Esophagus muscularis mucosa (tissue), 4 donors: ENCODE measurements around the gene PRDM16. TPM values are rescaled to one million over a fixed set of nuclear protein-coding genes. Genes with fewer than 3 reads are reported as not detected.

Source experiments
- DNase-seq: peaks from one replicate; pipeline ENCODE4 v3.0.0-alpha.2; 2017; ENCODE audit errors: extremely low spot score
- H3K27ac ChIP-seq, 4 donors: fragments of 200-600 bp; sonication (generic); replicated peaks in 1 of 4; 1 replicate in 3 of 4; 2 replicates in 1 of 4; pipeline ENCODE4 v1.5.1; 2016 to 2019; ENCODE audit warnings: mild to moderate bottlenecking in 1 of 4
- H3K27me3 ChIP-seq, 4 donors: fragments of 200-600 bp; sonication (generic); one replicate each; pipeline versions ENCODE4 v1.5.1 to v1.6.0; 2016 to 2019
- H3K36me3 ChIP-seq, 4 donors: fragments of 200-600 bp; sonication (generic); one replicate each; pipeline ENCODE4 v1.5.1; 2016 to 2019
- H3K4me1 ChIP-seq, 4 donors: fragments of 200-600 bp; sonication (generic); one replicate each; pipeline ENCODE4 v1.5.1; 2016 to 2019
- H3K4me3 ChIP-seq, 4 donors: fragments of 200-600 bp; sonication (generic); 1 replicate in 2 of 4; 2 replicates in 2 of 4; pipeline ENCODE4 v1.5.1; 2016 to 2019; ENCODE audit warnings: mild to moderate bottlenecking in 4 of 4, moderate library complexity in 1 of 4
- H3K9me3 ChIP-seq, 4 donors: fragments of 200-600 bp; sonication (generic); 1 replicate in 3 of 4; 2 replicates in 1 of 4; pipeline ENCODE4 v1.5.1; 2016 to 2019
- EP300 ChIP-seq: sonication (generic); formaldehyde crosslinking; IDR thresholded peaks from one replicate; pipeline ENCODE4 v1.6.1; 2017; ENCODE audit warnings: antibody characterized with exemption
- POLR2A ChIP-seq: fragments of 450-650 bp; IDR thresholded peaks from one replicate; pipeline ENCODE4 v1.6.1; 2017; ENCODE audit warnings: antibody characterized with exemption, moderate library complexity, mild to moderate bottlenecking, low read depth
- POLR2AphosphoS5 ChIP-seq, 2 donors: sonication (generic); formaldehyde crosslinking; IDR thresholded peaks; one replicate each; pipeline ENCODE4 v1.6.1; 2017; ENCODE audit warnings: antibody characterized with exemption in 2 of 2
- WGBS: methylation state at CpG from one replicate; pipeline ENCODE4 v1.1.5; 2018; 5-methylcytosine and 5-hydroxymethylcytosine counted together
- intact Hi-C: fragments of 100-400 bp; cut with DNase I; formaldehyde crosslinking; loops from one replicate; pipeline ENCODE4 v1.15.1; 2023
- total RNA-seq, 4 donors: library from RNA; depleted of rRNA; stranded (reverse); fragments of >200 nt; gene quantifications; one replicate each; pipeline versions ENCODE4 v1.1.0 to v1.2.1, GENCODE V29; 2016
- TF ChIP-seq, protein P1 (sequence below), 3 experiments: fragments of 200-600 bp in 2 of 3; fragments of 450-650 bp in 1 of 3; sonication (generic) in 2 of 3; IDR thresholded peaks; one replicate each; pipeline ENCODE4 v1.5.1; 2017 to 2019; ENCODE audit warnings: antibody characterized with exemption in 3 of 3, mild to moderate bottlenecking in 2 of 3, moderate library complexity in 1 of 3

Gene PRDM16
- total RNA-seq, 4 donors from 2014 or later = 1.2 to 4.4 (median 2.2) TPM

DNA sequence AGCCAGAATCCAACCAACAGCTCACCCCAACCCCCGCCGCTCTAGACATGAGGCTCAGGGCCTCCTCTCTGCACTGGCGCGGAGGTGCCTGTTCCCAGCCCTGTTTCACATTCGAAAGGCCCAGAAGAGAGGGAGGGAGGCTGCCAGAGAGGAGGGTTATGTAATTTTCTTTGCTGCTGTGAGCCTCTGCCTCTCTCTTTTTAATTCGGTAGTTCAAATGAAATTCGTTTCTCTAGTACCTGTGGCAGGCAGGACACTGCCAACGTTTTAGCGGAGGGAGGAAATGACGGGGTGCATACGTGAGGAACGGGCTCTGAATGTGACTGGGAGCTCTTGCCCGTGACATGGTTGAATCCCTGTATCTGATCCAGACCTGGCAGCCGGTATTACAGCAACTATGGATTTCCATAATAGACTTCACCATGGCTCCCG lies 9.4 kb downstream of the PRDM16 start:
- peaks cover 7 to 28% (median 10%) of the 10 kb centered on the region in 4 donors for H3K4me1 ChIP-seq
- peaks cover 0 to 95% (median 13%) of the 10 kb centered on the region in 4 donors for H3K27me3 ChIP-seq
- H3K9me3 ChIP-seq = no peaks in the 10 kb centered on the region
- intact Hi-C loops = no loop called here
- TF ChIP-seq POLR2AphosphoS5 (IDR thresholded peaks at IDR 0.05) (no peak), POLR2A (no peak), EP300 (no peak)
- TF ChIP-seq, protein P1, sequence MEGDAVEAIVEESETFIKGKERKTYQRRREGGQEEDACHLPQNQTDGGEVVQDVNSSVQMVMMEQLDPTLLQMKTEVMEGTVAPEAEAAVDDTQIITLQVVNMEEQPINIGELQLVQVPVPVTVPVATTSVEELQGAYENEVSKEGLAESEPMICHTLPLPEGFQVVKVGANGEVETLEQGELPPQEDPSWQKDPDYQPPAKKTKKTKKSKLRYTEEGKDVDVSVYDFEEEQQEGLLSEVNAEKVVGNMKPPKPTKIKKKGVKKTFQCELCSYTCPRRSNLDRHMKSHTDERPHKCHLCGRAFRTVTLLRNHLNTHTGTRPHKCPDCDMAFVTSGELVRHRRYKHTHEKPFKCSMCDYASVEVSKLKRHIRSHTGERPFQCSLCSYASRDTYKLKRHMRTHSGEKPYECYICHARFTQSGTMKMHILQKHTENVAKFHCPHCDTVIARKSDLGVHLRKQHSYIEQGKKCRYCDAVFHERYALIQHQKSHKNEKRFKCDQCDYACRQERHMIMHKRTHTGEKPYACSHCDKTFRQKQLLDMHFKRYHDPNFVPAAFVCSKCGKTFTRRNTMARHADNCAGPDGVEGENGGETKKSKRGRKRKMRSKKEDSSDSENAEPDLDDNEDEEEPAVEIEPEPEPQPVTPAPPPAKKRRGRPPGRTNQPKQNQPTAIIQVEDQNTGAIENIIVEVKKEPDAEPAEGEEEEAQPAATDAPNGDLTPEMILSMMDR (IDR thresholded peaks at IDR 0.05) = no peak
- 79% methylated on average over 15 of the region's 15 CpGs for WGBS
- no peak overlapping the region for H3K4me3 ChIP-seq
- no peaks in the 10 kb centered on the region for H3K36me3 ChIP-seq
- no peak for DNase-seq
- H3K27ac ChIP-seq = no peak overlapping the region

DNA sequence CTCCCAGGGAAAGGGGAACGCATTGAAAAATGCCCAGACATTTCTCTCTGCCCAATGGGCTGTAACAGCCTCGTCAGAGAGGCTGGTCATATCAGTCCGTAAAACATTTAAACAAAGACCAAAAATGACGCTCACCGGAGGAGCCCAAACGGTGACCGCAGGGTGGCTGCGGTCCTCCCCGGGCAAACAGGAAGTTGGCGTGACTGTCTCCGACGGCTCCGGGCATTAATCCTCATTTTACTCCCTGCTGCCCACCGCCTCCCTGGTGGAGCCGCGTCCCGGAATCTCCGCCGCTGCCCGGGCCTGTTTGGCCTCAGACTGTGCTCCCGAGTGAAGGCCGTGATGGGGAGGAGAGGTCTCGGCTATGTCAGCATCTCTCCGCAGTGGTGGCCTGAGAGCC lies 9.9 kb downstream of the PRDM16 start:
- 87% methylated on average over 23 of the region's 24 CpGs for WGBS
- no peak for TF ChIP-seq POLR2AphosphoS5 (IDR thresholded peaks at IDR 0.05)
- TF ChIP-seq POLR2A = no peak
- TF ChIP-seq, protein P1 (IDR thresholded peaks at IDR 0.05) = no peak
- no peak for TF ChIP-seq EP300
- Histone ChIP-seq H3K36me3 (no peaks in the 10 kb centered on the region), H3K4me3 (no peak overlapping the region), H3K27ac (no peak overlapping the region), H3K9me3 (no peaks in the 10 kb centered on the region), H3K27me3 (peaks cover 0 to 91% (median 9%) of the 10 kb centered on the region in 4 donors), H3K4me1 (peaks cover 2 to 27% (median 5%) of the 10 kb centered on the region in 4 donors)
- no peak for DNase-seq
- intact Hi-C loops = no loop called here

DNA sequence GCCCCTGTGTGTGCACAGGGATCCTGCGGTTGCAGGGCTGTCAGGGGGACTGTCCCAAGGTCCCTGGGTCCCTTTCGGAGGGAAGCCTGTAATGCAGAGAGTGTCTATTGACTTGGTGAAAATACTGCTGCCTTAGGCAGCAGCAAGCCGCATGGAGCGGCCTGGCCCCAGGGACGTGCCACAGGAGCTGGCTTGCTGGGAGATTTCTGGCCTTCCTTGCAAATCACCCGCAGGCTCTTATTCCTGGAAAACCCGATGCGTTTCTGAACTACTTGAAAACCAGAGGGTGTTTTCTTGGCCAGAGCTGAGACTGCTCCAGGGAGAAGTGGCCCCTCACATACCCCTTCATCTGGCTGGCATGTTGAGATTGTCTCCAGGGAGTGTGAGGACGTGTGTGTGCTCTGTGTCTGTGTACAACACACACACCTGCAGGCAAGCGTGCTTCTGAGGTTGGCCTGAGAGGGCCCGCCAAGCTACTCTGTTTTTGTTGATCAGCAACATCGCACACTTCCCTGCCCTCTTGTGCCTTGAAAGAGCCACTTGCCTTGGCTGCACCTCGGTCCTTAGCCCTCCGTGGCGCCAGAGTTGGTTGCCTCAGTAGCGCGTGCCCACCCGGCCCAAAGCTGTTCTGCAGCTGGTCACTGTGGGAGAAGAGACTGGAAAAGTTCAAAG lies 10.5 kb downstream of the PRDM16 start:
- H3K4me3 ChIP-seq = no peak overlapping the region
- no peaks in the 10 kb centered on the region for H3K9me3 ChIP-seq
- H3K36me3 ChIP-seq = no peaks in the 10 kb centered on the region
- peaks cover 0 to 85% (median 5%) of the 10 kb centered on the region in 4 donors for H3K27me3 ChIP-seq
- H3K27ac ChIP-seq = no peak overlapping the region
- 81% methylated on average over 12 of the region's 18 CpGs for WGBS
- intact Hi-C loops = no loop called here
- H3K4me1 ChIP-seq = peaks cover 0 to 25% (median 1%) of the 10 kb centered on the region in 4 donors
- TF ChIP-seq POLR2AphosphoS5 (IDR thresholded peaks at IDR 0.05) = no peak
- no peak for TF ChIP-seq EP300
- DNase-seq = no peak

DNA sequence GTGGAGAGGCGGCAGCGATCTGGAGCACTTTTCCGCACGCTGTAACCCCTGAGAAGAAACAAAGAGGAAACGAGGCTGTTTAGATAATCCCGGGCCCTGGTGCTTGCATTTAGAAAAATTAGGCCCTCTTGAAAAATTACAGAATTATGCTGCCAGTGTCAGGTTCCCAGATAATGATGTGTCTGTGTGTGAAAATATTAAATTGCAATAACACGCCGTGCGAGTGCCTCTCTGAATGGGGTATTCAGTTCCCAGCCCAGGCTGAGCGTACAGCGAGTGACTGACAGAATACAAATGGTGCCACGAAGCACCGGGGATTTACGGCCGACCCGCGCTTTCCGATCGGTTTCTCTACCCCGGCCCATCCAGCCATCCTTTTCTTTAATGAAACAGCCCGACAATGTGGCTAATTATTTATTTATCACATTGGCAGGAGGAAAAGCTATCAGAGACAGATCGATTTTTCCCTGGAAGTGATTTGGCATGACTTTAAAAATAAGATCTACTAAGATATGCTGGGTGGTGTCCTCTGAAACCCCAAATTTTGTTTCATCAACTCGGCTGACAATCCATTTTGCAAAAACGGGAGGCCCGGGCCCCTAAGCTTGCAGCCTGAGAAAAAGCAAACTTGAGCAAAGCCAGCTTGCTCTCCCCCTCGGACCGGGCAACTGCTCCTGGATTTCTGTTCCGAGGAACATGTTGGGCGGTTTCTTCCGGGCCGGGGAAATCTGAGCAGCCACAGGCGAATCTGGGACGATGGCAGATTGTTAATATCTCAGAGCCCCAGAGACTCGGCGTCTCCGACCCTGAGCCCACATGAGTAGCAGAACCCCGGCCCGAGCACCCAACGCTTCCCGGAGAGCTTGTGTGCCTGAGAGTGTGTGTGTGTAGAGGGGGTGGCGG lies 11.3 kb downstream of the PRDM16 start:
- Histone ChIP-seq H3K27ac (no peak overlapping the region), H3K4me1 (peaks cover 0 to 25% (median 0%) of the 10 kb centered on the region in 4 donors), H3K4me3 (no peak overlapping the region), H3K9me3 (no peaks in the 10 kb centered on the region), H3K27me3 (peaks cover 0 to 77% (median 0%) of the 10 kb centered on the region in 4 donors), H3K36me3 (no peaks in the 10 kb centered on the region)
- WGBS = 73% methylated on average over 41 of the region's 41 CpGs
- DNase-seq = no peak
- intact Hi-C loops = no loop called here
- TF ChIP-seq, protein P1 (IDR thresholded peaks at IDR 0.05) = no peak
- TF ChIP-seq POLR2AphosphoS5 (IDR thresholded peaks at IDR 0.05) (no peak), EP300 (no peak), POLR2A (no peak)

DNA sequence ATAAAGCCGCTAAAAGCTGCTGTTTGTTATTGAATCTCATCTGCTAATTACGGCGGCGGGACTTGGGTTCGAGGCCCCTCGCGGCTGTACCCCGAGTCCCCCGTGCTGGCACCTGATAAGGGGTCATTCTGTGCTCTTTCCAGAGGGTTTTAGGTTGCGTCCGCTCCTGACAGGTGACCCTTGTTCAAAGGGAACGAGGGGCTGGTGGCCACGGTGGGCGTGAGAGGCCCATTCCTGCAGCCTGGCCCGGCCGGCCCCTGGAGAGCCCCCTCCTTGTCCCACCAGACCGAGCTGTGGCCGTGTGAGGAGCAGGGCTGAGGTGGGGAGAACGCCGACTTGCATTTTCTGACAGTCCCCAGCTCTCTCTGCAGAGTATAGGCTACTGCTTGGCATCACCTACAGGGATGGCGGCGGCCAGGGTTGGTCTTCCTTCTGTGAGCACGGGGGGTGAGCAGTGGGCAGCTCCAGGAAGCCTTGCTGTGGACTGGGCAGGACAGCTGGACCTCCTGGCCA lies 12.2 kb downstream of the PRDM16 start:
- Histone ChIP-seq H3K27ac (no peak overlapping the region), H3K27me3 (peaks cover 0 to 70% (median 0%) of the 10 kb centered on the region in 4 donors)
- 81% methylated on average over 20 of the region's 23 CpGs for WGBS

More for the DNA sequence above, 12.2 kb downstream of the PRDM16 start:
- no peaks in the 10 kb centered on the region for H3K36me3 ChIP-seq
- H3K9me3 ChIP-seq = no peaks in the 10 kb centered on the region
- intact Hi-C loops = no loop called here
- no peak overlapping the region for H3K4me3 ChIP-seq
- no peak for DNase-seq
- H3K4me1 ChIP-seq = peaks cover 0 to 22% (median 0%) of the 10 kb centered on the region in 4 donors
- no peak for TF ChIP-seq EP300
- TF ChIP-seq POLR2A = no peak
- TF ChIP-seq, protein P1 (IDR thresholded peaks at IDR 0.05) = no peak
- no peak for TF ChIP-seq POLR2AphosphoS5 (IDR thresholded peaks at IDR 0.05)
